HAP-1 (cell line): ENCODE data around the gene FARP2.

Source experiments
- DNase-seq, 2 experiments: peaks; one replicate each; pipeline ENCODE4 v3.0.0-alpha.2; 2016 to 2020; ENCODE audit warnings: low spot score in 2 of 2
- H3K27me3 ChIP-seq: fragments of 250-450 bp; sonication (Bioruptor Pico); 2 replicates; pipeline ENCODE4 v1.5.1; 2020; ENCODE audit warnings: low read depth, mild to moderate bottlenecking, moderate library complexity
- H3K36me3 ChIP-seq: fragments of 250-450 bp; sonication (Bioruptor Pico); replicated peaks from 2 replicates; pipeline ENCODE4 v1.5.1; 2020; ENCODE audit warnings: mild to moderate bottlenecking
- H3K4me1 ChIP-seq: fragments of 250-450 bp; sonication (Bioruptor Pico); 2 replicates; pipeline ENCODE4 v1.5.1; 2020; ENCODE audit warnings: mild to moderate bottlenecking
- H3K4me3 ChIP-seq: fragments of 250-450 bp; sonication (Bioruptor Pico); 2 replicates; pipeline ENCODE4 v1.5.1; 2020; ENCODE audit warnings: mild to moderate bottlenecking, moderate library complexity
- H3K9me3 ChIP-seq: fragments of 250-450 bp; sonication (Bioruptor Pico); 2 replicates; pipeline ENCODE4 v1.5.1; 2020; ENCODE audit warnings: mild to moderate bottlenecking, moderate library complexity
- in situ Hi-C: fragments of 300-500 bp; cut with MboI; formaldehyde crosslinking; loops from 3 replicates; pipeline ENCODE4 v1.14.3; 2020; ENCODE audit warnings: low sequenced_read_pairs, inconsistent platforms, mixed read lengths

FARP2 gene

GRCh38 chr2:241355983-241356870 lies at the start of gene FARP2:
TSS of gene FARP2 (plus strand) at chr2:241356285. CDS start at chr2:241373108, 16,823 bp downstream.
- Histone ChIP-seq H3K36me3 (peaks cover 29% of the 10 kb centered on the region), H3K4me1 (peaks cover 12% of the 10 kb centered on the region), H3K27me3 (no peaks in the 10 kb centered on the region), H3K9me3 (no peaks in the 10 kb centered on the region), H3K4me3 (peak within 1 kb of the TSS; percentile 83)
- peak; percentile 93 to 99 for DNase-seq
- in situ Hi-C loops: loop anchor here (10.0 kb wide), 1 partner anchor 529 kb away; no protein-coding TSS in a partner anchor

- no peak overlapping the region for H3K4me3 ChIP-seq
- no peaks in the 10 kb centered on the region for H3K27me3 ChIP-seq
- no peaks in the 10 kb centered on the region for H3K36me3 ChIP-seq
- no peaks in the 10 kb centered on the region for H3K9me3 ChIP-seq
- in situ Hi-C loops: no loop called here
- H3K4me1 ChIP-seq: peaks cover 10% of the 10 kb centered on the region; the same call in 1 of the 2 replicates
- DNase-seq: no peak
Observed at GRCh38 chr2:241307055-241307454, 49.0 kb upstream of the FARP2 start.

GRCh38 chr2:241308267-241308666 lies 47.8 kb upstream of the FARP2 start:
- H3K9me3 ChIP-seq: no peaks in the 10 kb centered on the region
- H3K27me3 ChIP-seq: no peaks in the 10 kb centered on the region
- no peaks in the 10 kb centered on the region for H3K36me3 ChIP-seq
- in situ Hi-C loops: no loop called here
- no peak for DNase-seq
- H3K4me3 ChIP-seq: no peak overlapping the region
- peaks cover 14% of the 10 kb centered on the region; the same call in 1 of the 2 replicates for H3K4me1 ChIP-seq

GRCh38 chr2:241308832-241309500 lies 47.1 kb upstream of the FARP2 start:
- Histone ChIP-seq H3K4me1 (peaks cover 14% of the 10 kb centered on the region; the same call in 1 of the 2 replicates), H3K4me3 (no peak overlapping the region)

GRCh38 chr2:241309684-241310117 lies 46.4 kb upstream of the FARP2 start:
- peaks cover 14% of the 10 kb centered on the region; the same call in 1 of the 2 replicates for H3K4me1 ChIP-seq
- in situ Hi-C loops: no loop called here
- DNase-seq: no peak
- no peaks in the 10 kb centered on the region for H3K27me3 ChIP-seq
- no peaks in the 10 kb centered on the region for H3K9me3 ChIP-seq
- H3K36me3 ChIP-seq: no peaks in the 10 kb centered on the region; the same call in 1 of the 2 replicates
- no peak overlapping the region for H3K4me3 ChIP-seq

More at GRCh38 chr2:241308832-241309500, 47.1 kb upstream of the FARP2 start:
- DNase-seq: no peak
- H3K9me3 ChIP-seq: no peaks in the 10 kb centered on the region
- no peaks in the 10 kb centered on the region for H3K27me3 ChIP-seq
- H3K36me3 ChIP-seq: no peaks in the 10 kb centered on the region
- in situ Hi-C loops: no loop called here

- no peak overlapping the region for H3K4me3 ChIP-seq
- no peaks in the 10 kb centered on the region for H3K27me3 ChIP-seq
- H3K4me1 ChIP-seq: peaks cover 14% of the 10 kb centered on the region; the same call in 1 of the 2 replicates
- H3K9me3 ChIP-seq: no peaks in the 10 kb centered on the region
- in situ Hi-C loops: no loop called here
- H3K36me3 ChIP-seq: peaks cover 4% of the 10 kb centered on the region
- no peak for DNase-seq
Observed at GRCh38 chr2:241310917-241311566, 45.0 kb upstream of the FARP2 start.

- Histone ChIP-seq H3K4me3 (no peak overlapping the region), H3K36me3 (peaks cover 11% of the 10 kb centered on the region), H3K9me3 (no peaks in the 10 kb centered on the region), H3K4me1 (peaks cover 14% of the 10 kb centered on the region; the same call in 1 of the 2 replicates), H3K27me3 (no peaks in the 10 kb centered on the region)
- DNase-seq: no peak
- in situ Hi-C loops: no loop called here
Observed at GRCh38 chr2:241312082-241312481, 44.0 kb upstream of the FARP2 start.

- no peaks in the 10 kb centered on the region for H3K9me3 ChIP-seq
- H3K4me1 ChIP-seq: peaks cover 21% of the 10 kb centered on the region
- in situ Hi-C loops: no loop called here
- no peaks in the 10 kb centered on the region for H3K27me3 ChIP-seq
- peak overlapping the region; percentile 99 for H3K4me3 ChIP-seq
- DNase-seq: no peak
- peaks cover 16% of the 10 kb centered on the region for H3K36me3 ChIP-seq
Observed at GRCh38 chr2:241313543-241314095, 42.5 kb upstream of the FARP2 start.

- Histone ChIP-seq H3K9me3 (no peaks in the 10 kb centered on the region), H3K4me3 (peak overlapping the region; percentile 99), H3K36me3 (peaks cover 16% of the 10 kb centered on the region), H3K4me1 (peaks cover 29% of the 10 kb centered on the region), H3K27me3 (no peaks in the 10 kb centered on the region)
- in situ Hi-C loops: no loop called here
- DNase-seq: no peak
Observed at GRCh38 chr2:241314226-241315092, 41.6 kb upstream of the FARP2 start.

- peak within 1 kb of the TSS; percentile 99 for H3K4me3 ChIP-seq
- peaks cover 34% of the 10 kb centered on the region for H3K4me1 ChIP-seq
- in situ Hi-C loops: no loop called here
- H3K27me3 ChIP-seq: no peaks in the 10 kb centered on the region
- peak; percentile 96 to 100 for DNase-seq
- peaks cover 16% of the 10 kb centered on the region for H3K36me3 ChIP-seq
- no peaks in the 10 kb centered on the region for H3K9me3 ChIP-seq
Observed at GRCh38 chr2:241315093-241315878, 40.8 kb upstream of the FARP2 start, which contains the start of gene HDLBP. TSS of gene HDLBP (minus strand) at chr2:241315672. CDS start at chr2:241266869, 48,803 bp downstream.

- in situ Hi-C loops: no loop called here
- Histone ChIP-seq H3K27me3 (no peaks in the 10 kb centered on the region), H3K36me3 (peaks cover 16% of the 10 kb centered on the region), H3K9me3 (no peaks in the 10 kb centered on the region), H3K4me1 (peaks cover 37% of the 10 kb centered on the region), H3K4me3 (peak within 1 kb of the TSS; percentile 99)
- peak in 1 of 2 experiments; percentile 31 for DNase-seq
Observed at GRCh38 chr2:241315879-241316631, 40.0 kb upstream of the FARP2 start, which contains the start of gene SEPTIN2. TSS of gene SEPTIN2 (plus strand) at chr2:241315925. CDS start at chr2:241324233, 8,308 bp downstream.
